HG03108 (cell line): ENCODE measurements around the gene CACNA1E.

ENCODE experiments used
- ATAC-seq: cut with Tn5 transposase; IDR thresholded peaks from one replicate; pipeline ENCODE4 v1.9.1; 2021; ENCODE audit warnings: moderate library complexity; ENCODE audit not compliant: unreplicated experiment

Gene CACNA1E

DNA sequence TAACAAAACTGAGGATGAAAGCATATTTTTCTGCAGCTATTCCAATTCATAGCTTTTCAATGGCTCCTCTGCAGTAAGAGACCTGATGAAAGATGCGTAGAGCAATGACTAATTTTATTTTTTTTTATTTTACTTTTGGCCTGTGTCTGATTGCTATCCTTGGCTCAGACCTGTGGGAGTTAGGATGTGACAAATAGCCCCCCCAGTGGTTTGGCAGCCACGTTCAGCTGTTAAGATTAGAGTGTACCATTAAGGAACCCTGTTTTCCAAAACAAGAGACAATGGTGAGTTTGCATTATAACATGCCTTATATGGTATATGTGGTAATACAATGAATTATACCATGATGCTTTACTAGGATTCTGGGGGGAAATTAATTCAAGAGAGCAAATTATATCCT lies 264.7 kb downstream of the CACNA1E start:
- ATAC-seq, result no peak

GRCh38 chr1:181754103-181754502 lies 270.8 kb downstream of the CACNA1E start:
- ATAC-seq, result no peak

GRCh38 chr1:181759481-181759880 lies 276.2 kb downstream of the CACNA1E start:
- no peak for ATAC-seq

DNA sequence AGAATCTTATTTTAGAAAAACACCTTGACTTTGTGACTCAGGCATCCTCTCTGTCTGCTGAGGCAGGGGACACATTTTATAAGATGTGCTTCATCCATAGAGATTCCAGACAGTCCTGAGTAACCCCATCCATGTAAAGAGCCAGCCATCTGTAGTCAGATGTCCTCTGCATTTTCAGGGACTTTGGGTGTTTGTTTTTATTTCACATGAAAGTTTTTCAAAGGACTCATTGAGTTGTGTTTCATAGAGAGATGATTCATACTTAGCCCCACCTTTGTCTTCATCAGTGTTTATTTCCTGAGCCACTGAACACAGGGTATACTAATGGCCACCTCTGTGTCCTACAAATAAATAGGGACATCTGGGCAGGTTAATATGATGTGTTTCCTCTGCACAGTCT lies 280.4 kb downstream of the CACNA1E start:
- ATAC-seq, result no peak

GRCh38 chr1:181765451-181766026 lies 282.2 kb downstream of the CACNA1E start:
- no peak for ATAC-seq

DNA sequence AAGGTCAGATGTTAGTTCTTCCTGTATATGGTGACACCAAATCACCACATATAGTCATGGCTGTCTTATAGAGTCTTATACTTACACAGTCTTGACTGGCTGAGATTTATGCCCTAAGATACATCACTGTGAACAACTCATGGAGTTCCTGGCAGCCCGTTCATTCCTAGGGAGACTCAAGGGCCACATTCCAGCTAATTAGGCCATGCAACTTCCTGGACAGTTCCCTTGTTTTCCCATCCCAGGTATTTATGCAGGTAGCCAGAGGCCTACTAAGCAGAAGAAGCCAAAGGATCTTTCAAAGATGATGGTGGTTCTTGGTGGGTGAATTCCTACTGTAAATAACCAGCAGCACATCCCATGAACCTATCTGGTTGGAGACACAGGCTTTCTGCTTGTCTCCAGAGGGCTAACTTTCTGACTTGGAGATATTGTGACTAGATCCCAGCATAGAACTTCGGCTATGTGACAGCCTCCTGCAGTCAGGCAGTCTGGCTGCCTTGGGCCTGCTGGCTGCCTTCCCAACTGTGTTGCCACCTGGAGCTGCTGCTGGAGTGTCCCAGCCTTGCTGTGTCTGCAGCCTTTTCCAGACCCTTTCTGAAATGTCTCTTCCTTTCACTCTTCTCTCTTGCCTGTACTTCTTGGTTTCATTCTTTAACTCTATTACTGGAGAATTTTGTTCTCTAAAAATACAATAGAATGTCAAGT lies 283.8 kb downstream of the CACNA1E start:
- no peak for ATAC-seq

DNA sequence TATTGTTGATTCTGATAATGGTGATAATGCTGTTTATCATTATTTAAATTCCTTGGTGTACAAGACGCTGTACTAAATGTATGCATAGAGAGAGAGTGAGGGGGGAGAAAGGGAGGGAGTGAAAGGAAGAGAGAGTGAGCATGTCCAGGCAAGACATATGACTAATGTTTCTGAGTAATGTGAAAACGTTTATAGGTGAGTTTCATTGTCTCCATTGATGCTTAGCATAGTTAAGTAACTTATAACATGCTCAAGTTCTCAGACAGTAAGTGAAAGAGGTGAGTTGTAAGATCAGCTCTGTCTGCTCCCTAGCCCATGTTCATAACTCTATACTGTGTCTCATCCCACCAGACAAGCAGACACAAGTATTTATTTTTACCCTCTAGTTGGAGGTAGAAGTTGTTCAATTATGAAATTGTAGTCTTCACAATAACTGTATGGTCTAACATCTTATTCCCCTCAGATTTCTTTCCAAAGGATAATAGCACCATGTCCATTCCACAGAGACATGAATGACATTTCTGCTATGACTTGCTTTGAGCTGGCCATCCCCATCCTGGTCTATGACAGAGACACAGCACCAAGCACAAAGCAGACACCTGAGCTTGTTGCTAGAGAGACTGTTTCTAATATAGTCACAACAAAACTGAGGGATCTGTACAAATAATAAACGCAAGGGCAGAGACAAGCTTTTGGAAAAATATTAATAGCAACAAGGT lies 285.1 kb downstream of the CACNA1E start:
- ATAC-seq, result peak; percentile 55

GRCh38 chr1:181768930-181769280 lies 285.6 kb downstream of the CACNA1E start:
- ATAC-seq, result no peak

GRCh38 chr1:181769846-181770245 lies 286.5 kb downstream of the CACNA1E start:
- ATAC-seq, result no peak

GRCh38 chr1:181772714-181773113 lies 289.4 kb downstream of the CACNA1E start:
- ATAC-seq, result no peak

DNA sequence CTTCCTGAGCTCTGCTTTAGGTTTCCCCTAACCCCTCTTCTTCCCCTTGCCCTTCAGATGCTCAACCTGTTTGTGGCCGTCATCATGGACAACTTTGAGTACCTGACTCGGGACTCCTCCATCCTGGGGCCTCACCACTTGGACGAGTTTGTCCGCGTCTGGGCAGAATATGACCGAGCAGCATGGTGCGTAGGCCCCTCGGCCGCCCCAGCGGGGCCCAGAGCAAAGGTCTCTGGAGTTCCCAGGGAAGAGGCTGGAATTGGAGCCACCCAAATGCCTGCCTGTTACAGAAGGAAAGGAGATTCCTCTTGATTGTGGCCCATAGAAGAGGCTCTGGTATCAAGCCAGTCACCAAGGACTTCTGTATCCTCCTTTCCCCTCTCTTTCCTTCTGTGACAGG lies 292.7 kb downstream of the CACNA1E start:
- ATAC-seq, result no peak

DNA sequence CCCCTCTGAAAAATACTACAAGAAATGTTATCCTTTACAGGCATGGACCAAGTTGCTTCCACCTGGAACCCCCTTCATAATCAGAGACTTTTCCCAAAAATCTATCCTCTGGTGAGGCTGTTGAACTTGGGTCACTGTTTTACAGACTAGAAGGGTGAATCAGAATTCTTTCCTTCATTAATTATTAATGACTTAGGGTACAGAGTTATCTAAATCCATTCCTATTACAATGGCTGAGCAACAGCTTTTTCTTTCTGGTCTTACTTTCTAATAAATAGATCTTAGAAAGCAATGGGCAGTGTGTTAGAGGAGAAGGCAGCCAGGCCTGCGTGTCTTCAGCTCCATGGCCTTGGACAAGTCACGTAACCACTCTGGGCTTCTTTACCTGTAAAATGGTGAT lies 294.0 kb downstream of the CACNA1E start:
- no peak for ATAC-seq

GRCh38 chr1:181777812-181778211 lies 294.5 kb downstream of the CACNA1E start:
- no peak for ATAC-seq

DNA sequence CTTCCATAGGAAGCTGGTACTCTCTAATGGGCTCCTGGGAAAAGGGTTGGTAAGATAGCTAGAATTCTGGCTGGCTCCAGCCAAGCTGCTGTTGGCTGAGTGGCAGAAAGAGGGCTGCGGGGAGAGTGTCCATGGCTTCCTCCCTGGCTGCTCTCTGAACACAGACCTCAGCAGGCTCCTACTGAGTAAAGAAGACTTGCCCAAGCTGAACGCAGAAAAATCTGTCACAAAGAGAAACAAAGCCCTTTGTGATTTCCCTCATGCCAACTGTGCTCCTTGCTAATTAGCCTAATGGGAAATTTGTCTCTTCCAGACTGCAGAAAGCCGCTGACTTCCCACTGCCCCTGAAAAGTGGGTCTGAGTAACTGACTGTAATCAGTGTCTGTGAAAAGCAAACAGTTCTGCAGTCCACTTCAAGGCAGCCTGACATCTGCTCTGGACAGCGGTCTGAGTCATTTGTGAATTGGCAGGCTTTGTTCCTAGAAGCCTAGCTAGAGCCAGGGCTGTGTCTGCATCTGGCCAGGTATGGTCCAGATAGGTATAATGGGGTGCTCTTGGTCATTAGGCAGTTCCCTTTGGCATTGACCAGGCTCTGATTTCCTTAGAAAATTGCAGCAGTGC lies 295.4 kb downstream of the CACNA1E start:
- ATAC-seq, result no peak

DNA sequence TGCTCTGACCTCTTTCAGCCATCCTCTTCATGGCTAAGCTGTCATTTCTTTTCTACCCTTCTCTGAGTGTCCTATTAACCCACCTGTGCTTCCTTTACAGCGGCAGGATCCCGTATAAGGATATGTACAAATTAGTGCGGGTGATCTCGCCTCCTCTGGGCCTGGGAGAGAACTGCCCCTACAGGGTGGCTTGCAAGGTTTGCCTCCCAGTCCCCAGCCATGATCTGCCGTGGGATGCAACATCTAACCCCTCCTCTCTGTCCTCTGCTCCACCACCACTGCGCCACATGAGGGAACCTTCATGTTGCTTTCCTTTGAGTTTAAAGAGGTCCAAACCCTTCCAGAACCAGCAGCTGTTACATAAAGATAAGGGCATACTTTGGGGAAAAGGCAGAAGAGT lies 296.0 kb downstream of the CACNA1E start:
- ATAC-seq, result no peak

DNA sequence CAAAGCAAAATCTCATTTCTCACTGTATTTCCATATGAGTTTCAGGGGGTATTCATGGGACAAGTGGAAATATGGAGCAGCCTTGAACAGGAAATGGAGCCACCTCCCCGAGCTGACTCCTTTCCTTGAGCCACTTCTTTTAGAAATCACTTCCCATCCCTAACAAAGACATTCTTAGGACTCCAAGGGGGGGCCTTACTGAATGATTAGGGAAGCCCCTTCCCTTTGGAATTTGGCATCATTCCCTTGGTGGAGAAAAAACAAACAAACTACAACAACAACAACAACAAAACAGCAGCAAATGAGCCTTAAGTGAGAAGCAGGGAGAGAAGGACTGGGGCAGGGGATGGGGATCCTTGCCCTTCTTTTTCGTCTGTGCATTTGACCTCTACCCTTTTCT lies 299.9 kb downstream of the CACNA1E start:
- no peak for ATAC-seq

DNA sequence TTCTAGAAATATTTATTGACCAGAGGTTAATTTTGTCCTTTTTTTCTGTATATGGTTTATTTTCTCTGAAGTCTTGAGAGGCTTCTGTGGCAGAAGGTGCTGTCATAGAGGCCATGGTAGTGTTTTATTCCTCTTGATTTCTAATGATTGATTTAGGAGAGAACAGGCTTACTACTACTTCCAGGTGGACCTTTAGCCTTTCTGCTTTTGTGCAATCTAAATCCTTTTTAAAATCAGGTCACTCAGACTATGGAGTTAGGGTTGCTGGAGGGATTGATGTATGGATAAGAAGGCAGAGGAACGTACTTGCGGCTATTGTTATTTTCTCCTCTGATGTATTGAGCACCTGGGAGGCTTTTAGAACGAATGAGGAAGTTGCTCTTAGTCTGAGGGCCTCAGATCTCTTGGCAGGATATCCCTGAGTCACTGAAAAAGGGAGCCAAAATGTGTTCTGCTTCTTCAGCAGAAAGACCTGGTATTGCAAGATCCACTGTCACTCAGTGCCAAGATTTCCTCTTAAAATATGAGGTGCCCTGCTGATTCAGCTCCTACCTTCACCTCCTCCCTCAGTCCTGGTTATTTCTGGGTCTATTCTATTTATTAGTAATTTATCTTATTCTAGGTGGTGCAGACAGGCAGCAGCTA lies 300.8 kb downstream of the CACNA1E start:
- ATAC-seq, result no peak

DNA sequence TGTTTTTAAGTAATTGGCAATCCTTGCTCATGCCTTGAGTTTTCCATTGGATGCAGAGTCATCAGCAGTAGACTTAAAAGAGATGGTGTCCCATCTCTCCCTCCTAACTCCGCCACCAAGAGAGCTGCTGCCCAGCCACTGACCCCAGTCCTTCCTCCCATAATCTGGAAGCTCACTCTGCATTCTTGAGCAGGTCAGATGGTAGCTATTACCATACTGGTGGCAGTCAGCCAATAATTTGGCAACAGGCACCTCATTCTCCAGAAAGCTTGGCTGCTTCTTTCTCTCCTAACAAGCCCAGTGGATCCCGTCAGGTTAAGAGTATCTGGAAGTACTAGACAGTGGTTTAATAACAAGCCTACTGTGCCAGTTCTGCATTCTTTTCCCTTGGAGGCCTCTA lies 306.1 kb downstream of the CACNA1E start:
- no peak for ATAC-seq

GRCh38 chr1:181791721-181792120 lies 308.4 kb downstream of the CACNA1E start:
- ATAC-seq, result no peak

DNA sequence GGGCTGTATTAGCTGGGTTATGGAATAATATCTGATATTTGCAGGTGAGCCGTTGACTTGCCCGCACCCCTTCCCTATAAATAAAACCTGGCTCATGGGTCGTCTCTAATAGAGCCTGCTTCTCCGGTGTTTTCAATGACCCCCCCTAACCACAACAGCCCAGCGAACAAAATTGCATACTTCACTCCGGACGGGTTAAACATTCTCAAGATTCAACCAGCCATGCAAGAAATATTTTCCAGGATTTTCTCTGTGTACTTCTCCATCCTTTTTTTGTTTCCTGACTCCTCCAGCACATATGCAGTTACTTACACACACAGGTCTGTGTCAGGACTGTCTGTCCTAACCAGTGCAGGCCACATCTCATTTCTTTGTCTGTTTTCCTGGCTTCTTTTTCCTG lies 310.5 kb downstream of the CACNA1E start:
- ATAC-seq, result no peak

DNA sequence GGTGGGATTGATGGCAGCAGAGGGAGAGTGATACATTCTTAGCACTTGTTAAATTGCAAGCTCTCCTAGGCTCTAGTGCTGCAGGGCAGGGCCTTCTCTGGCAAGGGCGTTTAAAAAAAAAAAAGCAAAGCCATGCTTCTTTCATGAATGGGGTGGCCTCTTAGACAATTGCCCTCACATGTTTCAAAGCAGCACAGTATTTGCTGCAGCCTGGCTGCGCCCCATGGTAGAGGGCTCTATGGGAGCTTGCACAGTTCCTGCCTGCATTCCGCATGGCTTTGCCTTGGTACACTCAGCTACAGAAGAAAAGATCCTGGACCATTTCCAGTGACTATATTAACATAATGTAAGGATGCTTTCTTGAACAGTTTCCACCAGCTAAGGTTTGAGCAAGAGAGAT lies 311.0 kb downstream of the CACNA1E start:
- no peak for ATAC-seq
